ENCODE measurements around the gene RLIM.

Gene RLIM

GRCh38 chrX:74606799-74607198, 7.6 kb downstream of the RLIM start:
- Histone ChIP-seq H3K27me3 (replicated peaks) (no peaks in the 10 kb centered on the region), H3K36me3 (replicated peaks) (peaks cover 3% of the 10 kb centered on the region), H3K27ac (no peak overlapping the region), H3K4me3 (ENCODE audit: low read depth, low read length) (no peak overlapping the region)
- in situ Hi-C loops (cut with HindIII; ENCODE audit: low pct_ligation_motif_present, low sequenced_read_pairs): no loop called here
- no peak for TF ChIP-seq CTCF (IDR thresholded peaks at IDR 0.05; ENCODE audit: low read depth, low read length, missing control alignments)
- no peak for DNase-seq

GRCh38 chrX:74606342-74606741, 8.1 kb downstream of the RLIM start:
- no peaks in the 10 kb centered on the region for H3K27me3 ChIP-seq (replicated peaks)
- no peak overlapping the region for H3K27ac ChIP-seq
- TF ChIP-seq CTCF (IDR thresholded peaks at IDR 0.05; ENCODE audit: low read depth, low read length, missing control alignments): no peak
- in situ Hi-C loops (cut with HindIII; ENCODE audit: low pct_ligation_motif_present, low sequenced_read_pairs): no loop called here
- no peak overlapping the region for H3K4me3 ChIP-seq (ENCODE audit: low read depth, low read length)
- peaks cover 3% of the 10 kb centered on the region for H3K36me3 ChIP-seq (replicated peaks)
- no peak for DNase-seq

GRCh38 chrX:74603040-74603439, 11.4 kb downstream of the RLIM start:
- DNase-seq: no peak
- Histone ChIP-seq H3K27ac (no peak overlapping the region), H3K27me3 (replicated peaks) (no peaks in the 10 kb centered on the region), H3K36me3 (replicated peaks) (peaks cover 3% of the 10 kb centered on the region), H3K4me3 (ENCODE audit: low read depth, low read length) (no peak overlapping the region)
- TF ChIP-seq CTCF (IDR thresholded peaks at IDR 0.05; ENCODE audit: low read depth, low read length, missing control alignments): no peak
- in situ Hi-C loops (cut with HindIII; ENCODE audit: low pct_ligation_motif_present, low sequenced_read_pairs): no loop called here

GRCh38 chrX:74602142-74602541, 12.3 kb downstream of the RLIM start:
- Histone ChIP-seq H3K36me3 (replicated peaks) (no peaks in the 10 kb centered on the region), H3K4me3 (ENCODE audit: low read depth, low read length) (no peak overlapping the region), H3K27me3 (replicated peaks) (no peaks in the 10 kb centered on the region), H3K27ac (no peak overlapping the region)
- in situ Hi-C loops (cut with HindIII; ENCODE audit: low pct_ligation_motif_present, low sequenced_read_pairs): no loop called here
- DNase-seq: no peak
- no peak for TF ChIP-seq CTCF (IDR thresholded peaks at IDR 0.05; ENCODE audit: low read depth, low read length, missing control alignments)

- H3K4me3 ChIP-seq (ENCODE audit: low read depth, low read length): no peak overlapping the region
These were observed 20.8 kb downstream of the RLIM start for GRCh38 chrX:74593593-74593992.

More at GRCh38 chrX:74593593-74593992, 20.8 kb downstream of the RLIM start:
- Histone ChIP-seq H3K36me3 (replicated peaks) (peaks cover 10% of the 10 kb centered on the region), H3K27me3 (replicated peaks) (no peaks in the 10 kb centered on the region), H3K27ac (no peak overlapping the region)
- no peak for TF ChIP-seq CTCF (IDR thresholded peaks at IDR 0.05; ENCODE audit: low read depth, low read length, missing control alignments)
- no peak for DNase-seq
- in situ Hi-C loops (cut with HindIII; ENCODE audit: low pct_ligation_motif_present, low sequenced_read_pairs): no loop called here
